ENCODE data around the gene MTRF1L. TPM values are rescaled to one million over a fixed set of nuclear protein-coding genes. Genes with fewer than 3 reads are reported as not detected.

Gene MTRF1L
- total and polyA plus RNA-seq, 2 of the 13 experiments (the other 11 are each of a cell fraction or from before 2014, with no cell fraction given), result 17.6 to 28.7 TPM

DNA sequence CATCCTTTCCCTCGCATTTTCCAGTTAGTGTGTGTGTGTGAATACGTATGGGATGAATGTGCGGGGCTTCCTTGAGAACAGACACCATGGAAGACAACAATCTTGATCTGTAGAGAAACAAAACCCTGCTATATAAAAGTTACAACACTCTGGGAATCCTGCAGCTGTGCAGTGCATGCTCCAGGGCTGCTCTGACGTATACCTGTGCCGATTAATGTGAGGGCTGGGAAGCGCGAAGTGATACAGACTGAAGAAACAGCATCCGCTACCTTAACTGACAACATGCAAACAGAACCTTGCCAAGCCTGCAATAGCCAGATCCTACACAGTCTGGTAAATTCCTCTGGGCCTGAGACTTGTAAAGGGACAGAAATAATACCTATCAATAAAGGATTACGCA, 31.6 kb upstream of the MTRF1L start (continued):
- TF ChIP-seq KIAA2018 (CRISPR knock-in tag; IDR thresholded peaks at IDR 0.05; ENCODE audit: borderline replicate concordance), result no peak
- no peak for TF ChIP-seq ZNF362 (CRISPR knock-in tag; IDR thresholded peaks at IDR 0.05; ENCODE audit: borderline replicate concordance)
- no peak for TF ChIP-seq CHD2 (IDR thresholded peaks at IDR 0.05; ENCODE audit: low read depth, low read length)
- TF ChIP-seq RCOR2 (CRISPR knock-in tag; IDR thresholded peaks at IDR 0.05), result no peak
- TF ChIP-seq KAT7 (CRISPR knock-in tag; IDR thresholded peaks at IDR 0.05; ENCODE audit: borderline replicate concordance), result no peak
- TF ChIP-seq, protein P1, sequence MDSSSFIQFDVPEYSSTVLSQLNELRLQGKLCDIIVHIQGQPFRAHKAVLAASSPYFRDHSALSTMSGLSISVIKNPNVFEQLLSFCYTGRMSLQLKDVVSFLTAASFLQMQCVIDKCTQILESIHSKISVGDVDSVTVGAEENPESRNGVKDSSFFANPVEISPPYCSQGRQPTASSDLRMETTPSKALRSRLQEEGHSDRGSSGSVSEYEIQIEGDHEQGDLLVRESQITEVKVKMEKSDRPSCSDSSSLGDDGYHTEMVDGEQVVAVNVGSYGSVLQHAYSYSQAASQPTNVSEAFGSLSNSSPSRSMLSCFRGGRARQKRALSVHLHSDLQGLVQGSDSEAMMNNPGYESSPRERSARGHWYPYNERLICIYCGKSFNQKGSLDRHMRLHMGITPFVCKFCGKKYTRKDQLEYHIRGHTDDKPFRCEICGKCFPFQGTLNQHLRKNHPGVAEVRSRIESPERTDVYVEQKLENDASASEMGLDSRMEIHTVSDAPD (CRISPR knock-in tag; IDR thresholded peaks at IDR 0.05), result no peak

Measured in HepG2 (cell line).